Trophoblast cell (in vitro differentiated cells and primary cell): ENCODE data around the gene FERMT1.

Source experiments
- DNase-seq, 2 donors: peaks; one replicate each; pipeline ENCODE4 v3.0.0-alpha.2; 2016
- H2AFZ ChIP-seq: 2 replicates; pipeline ENCODE4 v1.6.1; 2013; ENCODE audit warnings: low read length, moderate library complexity, mild to moderate bottlenecking; ENCODE audit not compliant: insufficient read depth, poor library complexity
- H2AK5ac ChIP-seq: 2 replicates; pipeline ENCODE4 v1.6.1; 2013; ENCODE audit warnings: mild to moderate bottlenecking, low read length
- H2BK120ac ChIP-seq: 2 replicates; pipeline ENCODE4 v1.6.1; 2013; ENCODE audit warnings: low read length, mild to moderate bottlenecking, moderate library complexity; ENCODE audit not compliant: insufficient read depth, poor library complexity
- H2BK12ac ChIP-seq: 2 replicates; pipeline ENCODE4 v1.6.1; 2013; ENCODE audit warnings: mild to moderate bottlenecking, low read length, moderate library complexity
- H2BK5ac ChIP-seq: 2 replicates; pipeline ENCODE4 v1.6.1; 2013; ENCODE audit warnings: low read length, low read depth, moderate library complexity, mild to moderate bottlenecking; ENCODE audit not compliant: poor library complexity
- H3K14ac ChIP-seq: 2 replicates; pipeline ENCODE4 v1.6.1; 2013; ENCODE audit warnings: mild to moderate bottlenecking, low read length
- H3K18ac ChIP-seq: 2 replicates; pipeline ENCODE4 v1.6.1; 2013; ENCODE audit warnings: mild to moderate bottlenecking, low read length
- H3K23ac ChIP-seq: 2 replicates; pipeline ENCODE4 v1.6.1; 2013; ENCODE audit warnings: low read length
- H3K27ac ChIP-seq: 2 replicates; pipeline ENCODE4 v1.5.1; 2013; ENCODE audit warnings: low read depth, mild to moderate bottlenecking, inconsistent platforms, low read length, moderate library complexity
- H3K27me3 ChIP-seq: 2 replicates; pipeline ENCODE4 v1.6.1; 2013; ENCODE audit warnings: inconsistent platforms, mild to moderate bottlenecking, low read length, moderate library complexity; ENCODE audit not compliant: insufficient read depth
- H3K36me3 ChIP-seq, 2 experiments: 1 replicate in 1 of 2; 2 replicates in 1 of 2; pipeline ENCODE4 v1.6.1; 2013; ENCODE audit warnings: low read length in 2 of 2, mild to moderate bottlenecking in 2 of 2, moderate library complexity in 1 of 2; ENCODE audit not compliant: insufficient read depth in 2 of 2, control insufficient read depth in 1 of 2
- H3K4ac ChIP-seq: 2 replicates; pipeline ENCODE4 v1.6.1; 2013; ENCODE audit warnings: low read depth, mild to moderate bottlenecking, low read length, moderate library complexity
- H3K4me1 ChIP-seq, 2 experiments: 1 replicate in 1 of 2; 2 replicates in 1 of 2; pipeline ENCODE4 v1.6.1; 2013; ENCODE audit warnings: low read length in 2 of 2, mild to moderate bottlenecking in 2 of 2, moderate library complexity in 1 of 2; ENCODE audit not compliant: insufficient read depth in 2 of 2, control insufficient read depth in 1 of 2
- H3K4me2 ChIP-seq: 2 replicates; pipeline ENCODE4 v1.6.1; 2013; ENCODE audit warnings: inconsistent platforms, mild to moderate bottlenecking, low read length, moderate library complexity
- H3K4me3 ChIP-seq: 2 replicates; pipeline ENCODE4 v1.5.1; 2013; ENCODE audit warnings: mild to moderate bottlenecking, low read depth, low read length, inconsistent platforms
- H3K79me1 ChIP-seq: one replicate; pipeline ENCODE4 v1.6.1; 2013; ENCODE audit warnings: low read length
- H3K79me2 ChIP-seq: 2 replicates; pipeline ENCODE4 v1.6.1; 2013; ENCODE audit warnings: low read length, mild to moderate bottlenecking; ENCODE audit not compliant: control insufficient read depth, insufficient read depth, poor library complexity
- H3K9ac ChIP-seq: 2 replicates; pipeline ENCODE4 v1.6.1; 2013; ENCODE audit warnings: mild to moderate bottlenecking, low read length
- H3K9me3 ChIP-seq: 2 replicates; pipeline ENCODE4 v1.6.1; 2013; ENCODE audit warnings: low read depth, mild to moderate bottlenecking, control low read depth, inconsistent platforms, low read length; ENCODE audit not compliant: insufficient read depth
- H4K12ac ChIP-seq: 2 replicates; pipeline ENCODE4 v1.6.1; 2013; ENCODE audit warnings: low read depth, mild to moderate bottlenecking, low read length, moderate library complexity
- H4K8ac ChIP-seq: 2 replicates; pipeline ENCODE4 v1.6.1; 2013; ENCODE audit warnings: low read depth, mild to moderate bottlenecking, low read length, moderate library complexity
- H4K91ac ChIP-seq: one replicate; pipeline ENCODE4 v1.6.1; 2013; ENCODE audit warnings: low read depth, mild to moderate bottlenecking, low read length, moderate library complexity
- WGBS: extraction: QIAGEN DNeasy Blood & Tissue Kit; methylation state at CpG from one replicate; pipeline ENCODE4 v1.1.7; 2013; ENCODE audit warnings: missing lambda C conversion rate; ENCODE audit not compliant: insufficient read length, insufficient coverage; ENCODE audit errors: extremely low coverage; 5-methylcytosine and 5-hydroxymethylcytosine counted together

The FERMT1 gene

DNA sequence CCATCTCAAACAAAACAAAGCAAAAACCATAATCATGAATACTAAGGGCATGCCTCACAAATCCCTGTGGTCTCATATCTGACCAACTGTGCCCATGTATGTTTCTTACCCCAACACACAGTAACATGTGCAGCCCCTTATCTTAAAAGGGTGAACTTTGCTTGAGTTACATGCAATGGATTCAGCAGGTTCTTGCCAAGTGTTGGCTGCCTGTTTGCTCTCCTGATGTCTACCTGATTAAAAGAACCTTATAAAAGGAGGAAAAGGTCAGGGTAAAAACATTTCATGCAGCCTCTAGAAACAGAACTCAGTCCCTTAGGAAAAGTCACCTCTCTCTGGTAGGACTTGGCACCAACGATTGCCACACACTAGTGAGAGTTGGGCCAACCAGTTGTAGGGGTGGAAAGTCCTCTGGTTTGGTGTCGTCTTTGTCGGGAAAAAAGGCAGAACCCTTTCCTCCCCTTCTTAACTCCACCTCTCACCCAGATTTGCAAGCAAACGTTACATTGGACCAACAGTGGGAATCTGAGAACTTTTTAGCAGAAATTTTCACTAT is 55.0 kb downstream of the FERMT1 start:
- Histone ChIP-seq H3K27ac (no peak overlapping the region), H4K91ac (no peak overlapping the region), H4K12ac (no peak overlapping the region), H3K27me3 (no peaks in the 10 kb centered on the region), H2BK12ac (no peak overlapping the region), H3K36me3 (peaks cover 4% of the 10 kb centered on the region in 2 experiments), H3K9me3 (peaks cover 2% of the 10 kb centered on the region), H3K4me3 (no peak overlapping the region), H3K9ac (no peak overlapping the region), H4K8ac (no peak overlapping the region), H2AK5ac (no peak overlapping the region), H3K4ac (no peak overlapping the region), H2BK120ac (no peak overlapping the region), H2AFZ (no peak overlapping the region), H2BK5ac (no peak overlapping the region), H3K4me1 (no peaks in the 10 kb centered on the region), H3K14ac (no peak overlapping the region), H3K18ac (no peak overlapping the region), H3K4me2 (no peak overlapping the region), H3K79me1 (no peaks in the 10 kb centered on the region), H3K23ac (no peak overlapping the region), H3K79me2 (no peaks in the 10 kb centered on the region)
- no peak for DNase-seq
- no CpG with 5 or more reads among the region's 4 CpGs for WGBS

DNA sequence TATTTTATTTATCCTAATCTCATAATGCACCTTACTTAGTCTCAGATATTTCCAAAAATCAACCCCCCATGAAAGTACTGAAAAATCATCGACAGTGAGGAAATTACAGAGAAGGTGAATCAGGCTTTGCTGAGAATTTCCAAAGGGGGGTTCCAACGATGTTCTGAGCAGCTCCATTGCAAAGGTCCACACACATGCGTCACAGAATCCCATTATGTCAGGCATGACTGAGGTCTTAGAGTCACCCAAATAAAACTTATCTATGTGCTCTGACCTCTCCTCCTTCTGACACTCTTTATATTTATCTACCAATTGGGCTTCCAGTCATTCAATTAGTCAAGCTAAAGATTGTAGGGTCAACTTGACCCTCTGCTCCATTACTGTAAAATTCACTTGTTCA is 56.2 kb downstream of the FERMT1 start:
- DNase-seq = no peak
- no peak overlapping the region for H3K18ac ChIP-seq
- no CpG with 5 or more reads among the region's 3 CpGs for WGBS
- H3K23ac ChIP-seq = no peak overlapping the region
- H3K4me2 ChIP-seq = no peak overlapping the region
- no peak overlapping the region for H2BK120ac ChIP-seq
- no peak overlapping the region for H2AFZ ChIP-seq
- H4K8ac ChIP-seq = no peak overlapping the region
- no peak overlapping the region for H2AK5ac ChIP-seq
- H3K9me3 ChIP-seq = peaks cover 2% of the 10 kb centered on the region
- H3K79me2 ChIP-seq = no peaks in the 10 kb centered on the region
- no peaks in the 10 kb centered on the region for H3K4me1 ChIP-seq
- H2BK5ac ChIP-seq = no peak overlapping the region
- no peak overlapping the region for H4K91ac ChIP-seq
- H4K12ac ChIP-seq = no peak overlapping the region
- no peaks in the 10 kb centered on the region for H3K79me1 ChIP-seq
- no peak overlapping the region for H3K4ac ChIP-seq
- H3K4me3 ChIP-seq = no peak overlapping the region
- no peak overlapping the region for H3K9ac ChIP-seq
- H2BK12ac ChIP-seq = no peak overlapping the region
- no peak overlapping the region for H3K27ac ChIP-seq
- H3K27me3 ChIP-seq = no peaks in the 10 kb centered on the region
- peaks cover 2 to 4% of the 10 kb centered on the region in 2 experiments for H3K36me3 ChIP-seq
- no peak overlapping the region for H3K14ac ChIP-seq

DNA sequence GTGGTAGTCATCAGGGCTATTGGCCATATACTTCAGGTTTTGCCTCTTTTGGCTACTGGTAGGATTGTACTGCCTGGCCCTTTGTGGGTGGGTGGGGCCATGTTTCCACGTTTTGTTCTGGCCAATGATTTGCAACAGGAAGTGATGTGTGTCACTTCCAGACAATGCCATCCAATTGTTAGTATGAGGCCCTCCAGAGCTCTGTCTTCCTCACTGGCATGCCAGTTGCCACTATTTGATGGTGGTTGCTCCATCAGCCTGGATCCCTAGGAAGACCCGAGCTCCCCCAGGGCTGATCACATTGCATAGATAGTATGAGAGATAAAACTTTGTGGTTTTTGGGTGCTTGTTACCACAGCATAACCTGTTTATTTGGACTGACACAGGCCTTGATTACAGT is 61.3 kb downstream of the FERMT1 start:
- Histone ChIP-seq H3K27me3 (no peaks in the 10 kb centered on the region), H2AFZ (no peak overlapping the region), H4K8ac (no peak overlapping the region), H2BK12ac (no peak overlapping the region), H3K23ac (no peak overlapping the region), H3K4me1 (peaks cover 15% of the 10 kb centered on the region in 2 experiments), H3K4ac (no peak overlapping the region), H2BK5ac (no peak overlapping the region), H4K12ac (no peak overlapping the region), H3K18ac (no peak overlapping the region), H4K91ac (no peak overlapping the region), H3K14ac (no peak overlapping the region), H3K4me2 (no peak overlapping the region), H3K9me3 (no peaks in the 10 kb centered on the region), H3K79me1 (no peaks in the 10 kb centered on the region), H3K9ac (no peak overlapping the region), H2BK120ac (no peak overlapping the region), H2AK5ac (no peak overlapping the region), H3K36me3 (no peaks in the 10 kb centered on the region), H3K4me3 (no peak overlapping the region), H3K79me2 (no peaks in the 10 kb centered on the region), H3K27ac (no peak overlapping the region)
- DNase-seq = no peak
- WGBS = no CpG with 5 or more reads among the region's 2 CpGs

DNA sequence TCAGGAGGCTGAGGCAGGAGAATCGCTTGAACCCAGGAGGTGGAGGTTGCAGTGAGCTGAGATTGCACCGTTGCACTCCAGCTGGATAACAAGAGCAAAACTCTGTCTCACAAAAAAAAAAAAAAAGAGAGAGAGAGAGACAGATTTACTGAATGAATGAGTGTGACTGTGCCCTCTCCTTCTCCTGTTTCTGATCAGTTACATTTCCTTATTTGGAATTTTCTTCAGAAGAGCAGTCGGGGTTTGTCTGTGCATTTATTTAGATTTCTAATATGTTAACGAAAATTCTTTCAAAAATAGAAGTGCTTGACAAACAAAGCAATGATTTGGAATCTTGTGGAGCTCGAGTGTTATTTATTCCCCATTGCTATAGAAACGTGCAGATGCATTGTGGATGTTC is 62.6 kb downstream of the FERMT1 start:
- H3K9ac ChIP-seq = no peak overlapping the region
- no peaks in the 10 kb centered on the region for H3K79me2 ChIP-seq
- no peak overlapping the region for H3K4me2 ChIP-seq
- H4K91ac ChIP-seq = no peak overlapping the region
- H3K9me3 ChIP-seq = no peaks in the 10 kb centered on the region
- H2AK5ac ChIP-seq = no peak overlapping the region
- no peak overlapping the region for H3K4me3 ChIP-seq
- H4K12ac ChIP-seq = no peak overlapping the region
- no peak overlapping the region for H3K23ac ChIP-seq
- H3K4me1 ChIP-seq = peaks cover 25 to 26% of the 10 kb centered on the region in 2 experiments
- H3K18ac ChIP-seq = no peak overlapping the region
- H2BK5ac ChIP-seq = no peak overlapping the region
- H4K8ac ChIP-seq = no peak overlapping the region
- no peak overlapping the region for H3K14ac ChIP-seq
- DNase-seq = no peak
- H3K27me3 ChIP-seq = no peaks in the 10 kb centered on the region
- H2BK120ac ChIP-seq = no peak overlapping the region
- whole genome bisulfite sequencing = no CpG with 5 or more reads among the region's 6 CpGs
- no peaks in the 10 kb centered on the region for H3K36me3 ChIP-seq
- H2AFZ ChIP-seq = no peak overlapping the region
- no peak overlapping the region for H3K4ac ChIP-seq
- no peak overlapping the region for H2BK12ac ChIP-seq
- H3K27ac ChIP-seq = no peak overlapping the region
- H3K79me1 ChIP-seq = peaks cover 3% of the 10 kb centered on the region
